Measurements from ENCODE around the gene CCL17.

DNA sequence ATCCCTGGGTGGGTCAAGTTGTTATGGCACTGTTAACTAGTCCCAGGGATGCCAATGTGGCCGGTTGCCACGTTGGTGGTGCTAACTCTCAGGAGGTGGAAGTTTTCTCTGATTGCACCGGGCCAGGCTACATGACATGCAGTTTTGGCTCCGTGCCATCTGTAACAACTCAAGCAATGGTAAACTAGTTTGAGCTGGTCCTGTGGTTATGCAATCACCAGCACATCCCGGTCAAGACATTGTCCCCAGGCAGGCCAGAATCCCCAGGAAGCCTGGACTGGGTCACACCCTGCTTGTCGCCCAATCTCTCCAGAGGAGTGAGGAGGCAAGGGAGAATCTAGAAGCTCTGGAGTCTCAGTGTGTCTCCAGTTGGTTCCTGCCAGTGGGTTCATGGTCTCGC lies 10.1 kb upstream of the CCL17 start:
- TF ChIP-seq, protein P1, sequence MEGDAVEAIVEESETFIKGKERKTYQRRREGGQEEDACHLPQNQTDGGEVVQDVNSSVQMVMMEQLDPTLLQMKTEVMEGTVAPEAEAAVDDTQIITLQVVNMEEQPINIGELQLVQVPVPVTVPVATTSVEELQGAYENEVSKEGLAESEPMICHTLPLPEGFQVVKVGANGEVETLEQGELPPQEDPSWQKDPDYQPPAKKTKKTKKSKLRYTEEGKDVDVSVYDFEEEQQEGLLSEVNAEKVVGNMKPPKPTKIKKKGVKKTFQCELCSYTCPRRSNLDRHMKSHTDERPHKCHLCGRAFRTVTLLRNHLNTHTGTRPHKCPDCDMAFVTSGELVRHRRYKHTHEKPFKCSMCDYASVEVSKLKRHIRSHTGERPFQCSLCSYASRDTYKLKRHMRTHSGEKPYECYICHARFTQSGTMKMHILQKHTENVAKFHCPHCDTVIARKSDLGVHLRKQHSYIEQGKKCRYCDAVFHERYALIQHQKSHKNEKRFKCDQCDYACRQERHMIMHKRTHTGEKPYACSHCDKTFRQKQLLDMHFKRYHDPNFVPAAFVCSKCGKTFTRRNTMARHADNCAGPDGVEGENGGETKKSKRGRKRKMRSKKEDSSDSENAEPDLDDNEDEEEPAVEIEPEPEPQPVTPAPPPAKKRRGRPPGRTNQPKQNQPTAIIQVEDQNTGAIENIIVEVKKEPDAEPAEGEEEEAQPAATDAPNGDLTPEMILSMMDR (conservative IDR thresholded peaks at IDR 0.05) = no peak
- TF ChIP-seq ZFX (IDR thresholded peaks at IDR 0.05) = no peak

All from C4-2B (cell line).